Endothelial cell of umbilical vein (primary cell): ENCODE results near the gene SURF6. TPM values are rescaled to one million over a fixed set of nuclear protein-coding genes. Genes with fewer than 3 reads are reported as not detected.
"Not testable (repeated sequence)": the region's sequence is repeated elsewhere in the genome, so short reads cannot be mapped to it uniquely, and the experiment has no call there.

ENCODE experiments used
- BruUV-seq: library from RNA; stranded (reverse); fragments of 400-500 nt; replicated peaks from 2 replicates; lab custom pipeline; 2021; lab: Mats Ljungman, UMichigan
- CTCF ChIA-PET: fragments of 300-600, 350-600 bp; sonication (Branson Sonifier 250); formaldehyde crosslinking; loops from one replicate; lab custom pipeline; 2021; ENCODE audit warnings: antibody characterized with exemption, inconsistent platforms; lab: Charles Lee
- POLR2A ChIA-PET: fragments of 300-600, 350-600 bp; sonication (Branson Sonifier 250); formaldehyde crosslinking; loops from one replicate; lab custom pipeline; 2021; ENCODE audit warnings: antibody characterized with exemption, inconsistent platforms; lab: Charles Lee
- DNase-seq: peaks from one replicate; pipeline ENCODE4 v3.0.0-alpha.2; 2011; ENCODE audit warnings: low read depth, low spot score
- FAIRE-seq: peaks from 2 replicates; lab custom pipeline; 2011; peaks lifted over from hg19 to GRCh38; lab: Jason Lieb, UNC
- H2AFZ ChIP-seq: 2 replicates; pipeline ENCODE4 v1.6.0; 2012; ENCODE audit warnings: low read depth, low read length, control low read depth, inconsistent platforms
- H3K27ac ChIP-seq: 2 replicates; pipeline ENCODE4 v1.5.1; 2011; ENCODE audit warnings: low read depth, mild to moderate bottlenecking, control low read depth, low read length, moderate library complexity; ENCODE audit not compliant: insufficient read depth
- H3K27me3 ChIP-seq, 2 experiments: 2 replicates each; pipeline versions ENCODE4 v1.6.0 to v1.6.1; 2011; ENCODE audit warnings: low read length in 2 of 2, mixed read lengths in 1 of 2; ENCODE audit not compliant: control insufficient read depth in 2 of 2, insufficient read depth in 2 of 2
- H3K36me3 ChIP-seq, 2 experiments: 2 replicates in 1 of 2; 3 replicates in 1 of 2; pipeline ENCODE4 v1.5.1; 2011; ENCODE audit warnings: low read length in 2 of 2, mild to moderate bottlenecking in 1 of 2, moderate library complexity in 1 of 2; ENCODE audit not compliant: control insufficient read depth in 2 of 2, insufficient read depth in 2 of 2; ENCODE audit errors: extremely low read depth in 1 of 2
- H3K4me1 ChIP-seq: 3 replicates; pipeline ENCODE4 v1.5.1; 2011; ENCODE audit warnings: mild to moderate bottlenecking, low read length; ENCODE audit not compliant: control insufficient read depth, insufficient read depth; ENCODE audit errors: extremely low read depth
- H3K4me2 ChIP-seq: 2 replicates; pipeline ENCODE4 v1.6.1; 2011; ENCODE audit warnings: low read length, control low read depth, mixed read lengths; ENCODE audit not compliant: insufficient read depth
- H3K4me3 ChIP-seq, 3 experiments: fragments of 200-600 bp in 1 of 3; sonication (generic), shearing (Covaris generic) in 1 of 3; replicated peaks in 1 of 3; 2 replicates each; pipeline ENCODE4 v1.5.1; 2011 to 2016; ENCODE audit warnings: control low read depth in 3 of 3, low read length in 3 of 3, mild to moderate bottlenecking in 2 of 3, inconsistent platforms in 1 of 3, low read depth in 1 of 3, moderate library complexity in 1 of 3; ENCODE audit not compliant: insufficient read depth in 1 of 3
- H3K79me2 ChIP-seq: 2 replicates; pipeline ENCODE4 v1.6.0; 2012; ENCODE audit warnings: low read length, inconsistent platforms; ENCODE audit not compliant: control insufficient read depth, insufficient read depth
- H3K9ac ChIP-seq: replicated peaks from 2 replicates; pipeline ENCODE3; 2011; ENCODE audit warnings: low read length, control low read depth; ENCODE audit not compliant: insufficient read depth; ENCODE audit errors: extremely low read depth
- H3K9me1 ChIP-seq: replicated peaks from 3 replicates; pipeline ENCODE4 v1.6.0; 2011; ENCODE audit warnings: mild to moderate bottlenecking, low read length; ENCODE audit not compliant: control insufficient read depth, insufficient read depth; ENCODE audit errors: extremely low read depth
- H3K9me3 ChIP-seq: replicated peaks from 2 replicates; pipeline ENCODE4 v1.5.1; 2012; ENCODE audit warnings: low read length, inconsistent platforms; ENCODE audit not compliant: control insufficient read depth, insufficient read depth
- H4K20me1 ChIP-seq: replicated peaks from 2 replicates; pipeline ENCODE3; 2011; ENCODE audit warnings: mild to moderate bottlenecking, low read length; ENCODE audit not compliant: control insufficient read depth, insufficient read depth; ENCODE audit errors: extremely low read depth
- CTCF ChIP-seq, 2 donors: IDR thresholded peaks; 1 replicate in 1 of 2; 2 replicates in 1 of 2; pipeline ENCODE4 v1.5.1; 2011; ENCODE audit warnings: low read length in 2 of 2, mild to moderate bottlenecking in 2 of 2, moderate library complexity in 2 of 2, control low read depth in 1 of 2, inconsistent platforms in 1 of 2, low read depth in 1 of 2; ENCODE audit not compliant: insufficient read depth in 1 of 2; ENCODE audit errors: extremely low read depth in 1 of 2
- EZH2 ChIP-seq: IDR thresholded peaks from 2 replicates; pipeline ENCODE4 v1.6.1; 2012; ENCODE audit warnings: borderline replicate concordance, low read depth, mild to moderate bottlenecking, moderate library complexity, low read length, inconsistent platforms; ENCODE audit not compliant: severe bottlenecking
- FOS ChIP-seq: IDR thresholded peaks from 2 replicates; pipeline ENCODE4 v1.6.1; 2011; ENCODE audit warnings: mild to moderate bottlenecking, low read length, moderate library complexity, borderline replicate concordance; ENCODE audit not compliant: insufficient read depth
- GATA2 ChIP-seq: IDR thresholded peaks from 2 replicates; pipeline ENCODE4 v1.7.0; 2011; ENCODE audit warnings: low read depth, mild to moderate bottlenecking, moderate library complexity, mixed read lengths, low read length; ENCODE audit not compliant: insufficient read length, insufficient read depth
- JUN ChIP-seq: IDR thresholded peaks from 2 replicates; pipeline ENCODE4 v1.6.1; 2011; ENCODE audit warnings: borderline replicate concordance, low read depth; ENCODE audit not compliant: insufficient read length, insufficient read depth
- MAX ChIP-seq: IDR thresholded peaks from 2 replicates; pipeline ENCODE4 v1.6.1; 2011; ENCODE audit not compliant: insufficient read depth, insufficient read length
- MYC ChIP-seq: IDR thresholded peaks from one replicate; pipeline ENCODE4 v1.6.1; 2011; ENCODE audit warnings: mild to moderate bottlenecking, low read depth, low read length
- POLR2A ChIP-seq: IDR thresholded peaks from 2 replicates; pipeline ENCODE4 v1.6.1; 2012; ENCODE audit warnings: low read depth, mild to moderate bottlenecking, control low read depth, low read length
- POLR2AphosphoS5 ChIP-seq: IDR thresholded peaks from 2 replicates; pipeline ENCODE4 v1.6.1; 2012; ENCODE audit warnings: low read depth, mild to moderate bottlenecking, control low read depth, low read length, moderate library complexity; ENCODE audit not compliant: insufficient read depth
- dilution Hi-C: fragments of 300-500 bp; cut with MboI; formaldehyde crosslinking; loops from one replicate; pipeline ENCODE4 v1.15.0; 2019; ENCODE audit warnings: low sequenced_read_pairs; ENCODE audit not compliant: extremely low pct_ligation_motif_present
- intact Hi-C: fragments of 100-400 bp; cut with micrococcal nuclease; formaldehyde crosslinking; loops from one replicate; pipeline ENCODE4 v1.10.0; 2022
- polyA plus RNA-seq, 4 experiments: library from polyadenylated mRNA; depleted of rRNA in 3 of 4; stranded (reverse) in 3 of 4; unstranded in 1 of 4; fragments of >200 nt; gene quantifications; 2 replicates each; pipeline versions ENCODE4 v1.2.1 to v1.2.3, GENCODE V29; 2011 to 2012; ENCODE audit warnings: missing spikeins in 1 of 4
- total RNA-seq: library from RNA; stranded (reverse); gene quantifications from 2 replicates; pipeline ENCODE4 v1.2.3, GENCODE V29; 2021

The SURF6 gene
- total and polyA plus RNA-seq, 2 donors (not counting 3 experiments of a cell fraction or from before 2014, with no cell fraction given): 4.9 to 16.0 TPM

- no peaks in the 10 kb centered on the region for H3K4me1 ChIP-seq
- H3K36me3 ChIP-seq: no peaks in the 10 kb centered on the region
- DNase-seq (no peak), FAIRE-seq (no peak)
- dilution Hi-C loops: no loop called here
- intact Hi-C loops: no loop called here
- no peak overlapping the region for H3K9ac ChIP-seq
- no peak overlapping the region for H3K27ac ChIP-seq
- H3K4me3 ChIP-seq: no peak overlapping the region
- no peaks in the 10 kb centered on the region for H3K79me2 ChIP-seq
- no TSS peak for BruUV-seq
- ChIA-PET POLR2A (no interaction called here), CTCF (no interaction called here)
- TF ChIP-seq GATA2 (no peak), POLR2AphosphoS5 (no peak), MAX (no peak), CTCF (IDR thresholded peaks at IDR 0.05; ENCODE audit: extremely low read depth in 1 of 2, insufficient read depth in 1 of 2, low read depth in 1 of 2, low read length in 2 of 2) (no peak), JUN (no peak), FOS (no peak), POLR2A (no peak), EZH2 (no peak), MYC (no peak)
- peaks cover 0 to 2% of the 10 kb centered on the region in 2 experiments for H3K27me3 ChIP-seq
- H2AFZ ChIP-seq: no peak overlapping the region
- H4K20me1 ChIP-seq: no peaks in the 10 kb centered on the region
- H3K9me3 ChIP-seq: no peaks in the 10 kb centered on the region
- H3K9me1 ChIP-seq: no peaks in the 10 kb centered on the region
- H3K4me2 ChIP-seq: no peak overlapping the region
Observed at GRCh38 chr9:133301253-133302230, 34.4 kb downstream of the SURF6 start.

- intact Hi-C loops, H4K20me1 ChIP-seq, H3K27me3 ChIP-seq, BruUV-seq, H3K9me1 ChIP-seq, FAIRE-seq, H3K36me3 ChIP-seq, DNase-seq, H3K4me3 ChIP-seq, H3K79me2 ChIP-seq, H3K9me3 ChIP-seq, H3K27ac ChIP-seq, H3K4me1 ChIP-seq, H3K9ac ChIP-seq, H3K4me2 ChIP-seq, H2AFZ ChIP-seq, CTCF ChIA-PET, dilution Hi-C loops, POLR2A ChIA-PET: not testable (repeated sequence)
Observed at GRCh38 chr9:133299996-133300395, 36.0 kb downstream of the SURF6 start.
